Hepatocyte (in vitro differentiated cells): ENCODE data around the gene PLOD2.

Experiments
- EZH2 ChIP-seq: fragments of 200-600 bp; sonication (generic); IDR thresholded peaks from 2 replicates; pipeline ENCODE4 v1.6.1; 2016; ENCODE audit warnings: antibody characterized with exemption, mild to moderate bottlenecking, borderline replicate concordance
- EZH2phosphoT487 ChIP-seq: fragments of 200-600 bp; sonication (generic); IDR thresholded peaks from one replicate; pipeline ENCODE4 v1.6.1; 2018; ENCODE audit warnings: antibody characterized with exemption, mild to moderate bottlenecking, low read depth, moderate library complexity; ENCODE audit not compliant: unreplicated experiment, severe bottlenecking
- TF ChIP-seq, protein P1 (sequence below): fragments of 200-600 bp; sonication (generic); IDR thresholded peaks from 2 replicates; pipeline ENCODE4 v1.5.1; 2016; ENCODE audit warnings: antibody characterized with exemption, mild to moderate bottlenecking; ENCODE audit not compliant: poor library complexity

- TF ChIP-seq, protein P1, sequence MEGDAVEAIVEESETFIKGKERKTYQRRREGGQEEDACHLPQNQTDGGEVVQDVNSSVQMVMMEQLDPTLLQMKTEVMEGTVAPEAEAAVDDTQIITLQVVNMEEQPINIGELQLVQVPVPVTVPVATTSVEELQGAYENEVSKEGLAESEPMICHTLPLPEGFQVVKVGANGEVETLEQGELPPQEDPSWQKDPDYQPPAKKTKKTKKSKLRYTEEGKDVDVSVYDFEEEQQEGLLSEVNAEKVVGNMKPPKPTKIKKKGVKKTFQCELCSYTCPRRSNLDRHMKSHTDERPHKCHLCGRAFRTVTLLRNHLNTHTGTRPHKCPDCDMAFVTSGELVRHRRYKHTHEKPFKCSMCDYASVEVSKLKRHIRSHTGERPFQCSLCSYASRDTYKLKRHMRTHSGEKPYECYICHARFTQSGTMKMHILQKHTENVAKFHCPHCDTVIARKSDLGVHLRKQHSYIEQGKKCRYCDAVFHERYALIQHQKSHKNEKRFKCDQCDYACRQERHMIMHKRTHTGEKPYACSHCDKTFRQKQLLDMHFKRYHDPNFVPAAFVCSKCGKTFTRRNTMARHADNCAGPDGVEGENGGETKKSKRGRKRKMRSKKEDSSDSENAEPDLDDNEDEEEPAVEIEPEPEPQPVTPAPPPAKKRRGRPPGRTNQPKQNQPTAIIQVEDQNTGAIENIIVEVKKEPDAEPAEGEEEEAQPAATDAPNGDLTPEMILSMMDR, result no peak
- TF ChIP-seq EZH2phosphoT487 (no peak), EZH2 (no peak)
Measured at GRCh38 chr3:146101538-146101937, 59.4 kb downstream of the PLOD2 start.
